GM18498 (cell line): ENCODE data around the gene GOLGA8O.
"Not testable (repeated sequence)": the region's sequence is repeated elsewhere in the genome, so short reads cannot be mapped to it uniquely, and the experiment has no call there.

Experiments
- ATAC-seq: cut with Tn5 transposase; IDR thresholded peaks from one replicate; pipeline ENCODE4 v1.9.1; 2021; ENCODE audit warnings: mild to moderate bottlenecking, moderate library complexity; ENCODE audit not compliant: unreplicated experiment

Gene GOLGA8O, protein sequence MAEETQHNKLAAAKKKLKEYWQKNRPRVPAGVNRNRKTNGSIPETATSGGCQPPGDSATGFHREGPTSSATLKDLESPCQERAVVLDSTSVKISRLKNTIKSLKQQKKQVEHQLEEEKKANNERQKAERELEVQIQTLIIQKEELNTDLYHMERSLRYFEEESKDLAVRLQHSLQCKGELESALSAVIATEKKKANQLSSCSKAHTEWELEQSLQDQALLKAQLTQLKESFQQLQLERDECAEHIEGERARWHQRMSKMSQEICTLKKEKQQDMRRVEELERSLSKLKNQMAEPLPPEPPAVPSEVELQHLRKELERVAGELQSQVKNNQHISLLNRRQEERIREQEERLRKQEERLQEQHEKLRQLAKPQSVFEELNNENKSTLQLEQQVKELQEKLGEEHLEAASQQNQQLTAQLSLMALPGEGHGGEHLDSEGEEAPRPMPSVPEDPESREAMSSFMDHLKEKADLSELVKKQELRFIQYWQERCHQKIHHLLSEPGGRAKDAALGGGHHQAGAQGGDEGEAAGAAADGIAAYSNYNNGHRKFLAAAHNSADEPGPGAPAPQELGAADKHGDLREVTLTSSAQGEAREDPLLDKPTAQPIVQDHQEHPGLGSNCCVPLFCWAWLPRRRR

DNA sequence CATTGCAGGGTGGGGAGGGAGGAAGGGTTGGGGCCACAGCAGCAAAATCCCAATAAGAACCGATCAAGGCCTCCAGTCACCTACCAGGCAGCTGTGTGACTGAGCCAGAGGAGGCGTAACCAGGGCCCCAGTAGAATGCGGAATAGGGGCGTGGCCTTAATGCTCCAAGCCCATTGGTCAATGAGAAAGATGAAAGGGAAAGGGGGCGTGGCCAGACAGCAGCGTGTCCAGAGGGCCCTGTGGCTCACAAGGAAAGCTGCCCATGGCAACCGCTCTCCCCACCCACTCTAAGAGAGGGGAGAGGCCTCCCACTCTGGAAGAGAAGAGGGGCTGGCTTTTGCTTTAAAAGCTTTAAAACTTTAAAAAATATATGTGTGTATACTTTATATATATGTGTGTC is at the start of gene GOLGA8O:
TSS of gene GOLGA8O (minus strand) at position 101 of the 400 bp plus-strand sequence. CDS start at position 3, 98 bp downstream.
- ATAC-seq = not testable (repeated sequence)

DNA sequence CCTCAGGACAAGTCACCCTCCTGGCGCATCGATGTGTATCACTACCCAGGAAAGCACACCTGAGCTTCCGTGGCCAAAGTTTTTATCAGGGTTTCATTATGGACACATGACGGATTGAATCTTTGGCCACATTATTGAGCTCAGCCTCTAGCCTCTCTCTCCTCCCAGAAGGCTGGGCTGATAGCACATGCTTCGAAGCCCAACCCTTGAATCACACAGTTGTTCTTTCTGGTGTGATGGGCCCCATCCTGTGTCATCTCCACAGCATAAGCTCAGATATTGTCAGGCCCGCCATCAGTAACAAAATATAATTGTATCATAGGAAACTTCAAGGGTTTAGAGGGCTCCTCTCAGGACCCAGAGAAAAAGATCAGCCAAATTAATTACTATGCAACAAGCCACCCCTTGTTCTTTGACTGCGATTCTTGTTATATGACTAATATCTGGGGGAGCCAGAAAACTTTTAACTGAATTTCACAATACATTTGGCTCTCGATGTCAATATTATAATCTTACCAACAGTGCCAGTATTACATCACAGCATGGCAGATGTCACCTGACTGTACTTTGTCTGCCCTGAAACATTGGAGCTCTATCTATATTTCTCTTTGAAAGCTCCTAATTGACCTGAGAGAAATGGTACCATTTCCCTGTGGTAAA is 48.8 kb upstream of the GOLGA8O start:
- not testable (repeated sequence) for ATAC-seq

DNA sequence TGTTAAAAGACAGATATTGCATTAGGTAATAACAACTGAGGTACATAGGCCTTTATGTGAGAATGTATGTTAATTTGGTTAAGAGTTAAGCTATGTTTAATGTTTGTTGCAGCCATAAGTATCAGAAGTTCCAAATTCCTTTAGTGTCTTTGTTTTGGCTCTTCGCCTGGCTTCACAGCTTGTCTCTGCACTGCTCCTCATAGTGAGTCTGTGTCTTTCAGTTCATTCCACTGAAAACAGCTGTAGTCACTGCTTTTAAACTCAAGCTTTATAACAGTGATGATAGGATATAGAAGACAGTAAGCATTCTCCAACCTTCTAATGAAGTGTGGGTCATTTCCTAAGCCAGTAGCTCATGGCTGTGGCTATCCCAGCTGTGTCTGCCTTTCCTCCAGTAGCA is 47.5 kb upstream of the GOLGA8O start:
- ATAC-seq = not testable (repeated sequence)

DNA sequence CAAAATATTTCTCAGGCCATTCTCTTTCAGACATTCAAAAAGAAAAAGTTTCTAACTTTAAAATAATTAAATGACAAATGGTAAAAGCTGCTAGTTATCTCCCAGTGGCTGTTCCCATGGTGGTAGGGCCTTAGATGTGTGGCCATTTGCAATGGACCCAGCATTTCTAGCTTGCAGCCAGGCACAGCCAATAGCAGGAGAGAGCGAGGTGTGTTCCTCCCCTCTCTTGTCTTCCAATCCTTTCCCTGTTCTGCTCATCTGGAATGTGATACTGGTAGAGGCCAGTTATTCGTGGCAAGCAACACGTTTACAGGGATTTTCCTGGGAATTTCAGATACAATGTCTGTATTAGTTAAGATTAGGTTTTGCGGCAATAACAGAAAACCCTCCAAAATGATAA is 37.3 kb upstream of the GOLGA8O start:
- ATAC-seq = not testable (repeated sequence)

DNA sequence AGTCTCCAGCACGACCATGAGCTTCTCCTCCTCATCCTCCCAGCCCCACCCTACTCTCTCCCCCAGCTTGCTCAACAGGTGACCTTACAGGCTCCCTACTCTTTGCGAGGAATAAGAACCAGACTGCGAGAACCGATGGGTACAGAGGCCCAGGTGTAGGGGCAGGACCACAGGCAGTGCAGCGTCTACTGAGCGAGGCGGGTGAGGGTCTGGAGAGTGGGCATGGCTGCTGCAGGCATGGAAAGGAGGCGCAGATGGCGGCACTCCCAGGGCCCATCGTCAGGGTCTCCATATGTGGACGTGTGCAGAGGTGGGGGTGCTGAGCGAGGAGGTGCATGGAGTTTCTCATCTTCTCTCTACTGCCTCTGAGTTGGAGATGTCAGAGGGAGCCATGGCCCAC is 31.0 kb upstream of the GOLGA8O start:
- ATAC-seq = not testable (repeated sequence)

DNA sequence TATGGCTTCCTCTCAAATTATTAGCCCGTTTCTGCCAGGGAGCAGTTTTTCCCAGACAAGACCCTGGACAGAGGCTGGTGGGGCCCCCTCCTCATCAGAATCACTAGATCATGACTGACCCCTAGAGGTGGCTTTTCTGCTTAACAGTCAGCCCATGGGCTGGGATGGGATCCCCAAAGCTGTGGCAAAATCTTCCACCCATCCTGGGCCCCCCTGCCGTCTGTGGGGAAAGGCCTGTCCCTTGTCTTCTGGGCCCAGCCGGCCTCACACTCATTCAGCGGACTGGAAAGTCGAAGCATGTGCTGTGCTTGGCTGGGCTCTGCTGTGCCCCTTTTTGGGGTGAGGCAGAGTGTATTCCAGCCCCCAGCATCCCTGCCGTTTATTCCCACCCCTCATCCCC is 27.9 kb upstream of the GOLGA8O start:
- ATAC-seq = not testable (repeated sequence)

DNA sequence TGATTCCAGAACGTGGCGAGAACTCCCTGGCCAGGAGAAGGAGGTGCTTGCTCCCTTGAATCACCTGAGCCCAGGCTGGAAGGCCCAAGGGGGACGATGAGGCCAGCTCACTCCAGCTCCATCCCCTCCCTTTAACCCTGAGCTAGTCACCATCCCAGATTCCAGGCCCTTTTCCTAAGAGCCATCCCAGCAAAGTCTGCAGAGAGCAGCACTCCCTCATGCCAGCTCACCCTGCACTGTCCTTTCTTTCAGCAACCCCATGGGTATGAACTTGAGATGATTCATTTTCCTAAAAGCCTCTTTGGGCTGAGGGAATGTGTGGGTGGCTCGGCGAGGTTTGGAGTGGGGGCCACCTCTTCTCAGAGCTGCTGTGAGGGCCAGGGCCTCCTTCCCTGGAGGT is 26.2 kb upstream of the GOLGA8O start:
- ATAC-seq = not testable (repeated sequence)

DNA sequence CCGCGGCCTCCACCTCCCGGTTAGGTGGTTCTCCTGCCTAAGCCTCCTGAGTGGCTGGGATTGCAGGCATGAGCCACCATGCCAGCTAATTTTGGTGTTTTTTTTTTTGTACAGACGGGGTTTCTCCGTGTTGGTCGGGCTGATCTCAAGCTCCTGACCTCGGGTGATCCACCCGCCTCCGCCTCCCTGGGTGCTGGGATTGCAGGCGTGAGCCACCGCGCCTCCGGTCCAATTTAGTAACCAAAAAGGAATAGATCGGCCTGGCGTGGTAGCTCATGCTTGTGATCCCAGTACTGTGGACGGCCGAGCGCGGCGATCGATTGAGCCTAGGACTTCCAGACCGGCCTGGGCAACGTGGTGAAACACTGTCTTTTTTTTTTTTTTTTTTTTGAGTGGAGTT is 12.6 kb upstream of the GOLGA8O start:
- not testable (repeated sequence) for ATAC-seq

DNA sequence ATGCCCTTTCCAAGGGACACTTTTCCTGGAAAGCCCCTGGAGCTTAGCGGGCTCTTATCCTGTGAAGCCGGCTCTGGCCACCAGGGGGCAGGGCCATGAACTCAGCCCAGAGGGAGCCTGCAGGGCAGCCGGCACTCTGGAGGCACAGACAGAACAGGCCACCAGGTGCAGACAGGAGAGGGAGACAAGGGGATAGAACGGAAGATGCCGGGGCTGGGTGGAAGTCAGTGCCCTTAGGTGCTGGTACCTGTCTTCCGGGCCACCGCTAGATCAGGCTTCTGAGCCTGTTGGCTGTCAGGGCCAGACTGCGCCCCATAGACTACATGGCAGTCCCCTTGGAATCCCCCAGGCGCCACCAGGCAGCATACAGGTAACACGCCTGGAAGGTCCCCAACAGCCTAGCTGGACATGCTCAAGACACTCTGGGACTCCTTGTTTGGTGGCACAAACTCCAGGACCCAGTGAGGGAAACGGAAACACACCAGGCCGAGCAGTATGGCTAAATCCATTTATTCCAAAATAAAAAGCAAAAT is 14.9 kb downstream of the GOLGA8O start:
- not testable (repeated sequence) for ATAC-seq

DNA sequence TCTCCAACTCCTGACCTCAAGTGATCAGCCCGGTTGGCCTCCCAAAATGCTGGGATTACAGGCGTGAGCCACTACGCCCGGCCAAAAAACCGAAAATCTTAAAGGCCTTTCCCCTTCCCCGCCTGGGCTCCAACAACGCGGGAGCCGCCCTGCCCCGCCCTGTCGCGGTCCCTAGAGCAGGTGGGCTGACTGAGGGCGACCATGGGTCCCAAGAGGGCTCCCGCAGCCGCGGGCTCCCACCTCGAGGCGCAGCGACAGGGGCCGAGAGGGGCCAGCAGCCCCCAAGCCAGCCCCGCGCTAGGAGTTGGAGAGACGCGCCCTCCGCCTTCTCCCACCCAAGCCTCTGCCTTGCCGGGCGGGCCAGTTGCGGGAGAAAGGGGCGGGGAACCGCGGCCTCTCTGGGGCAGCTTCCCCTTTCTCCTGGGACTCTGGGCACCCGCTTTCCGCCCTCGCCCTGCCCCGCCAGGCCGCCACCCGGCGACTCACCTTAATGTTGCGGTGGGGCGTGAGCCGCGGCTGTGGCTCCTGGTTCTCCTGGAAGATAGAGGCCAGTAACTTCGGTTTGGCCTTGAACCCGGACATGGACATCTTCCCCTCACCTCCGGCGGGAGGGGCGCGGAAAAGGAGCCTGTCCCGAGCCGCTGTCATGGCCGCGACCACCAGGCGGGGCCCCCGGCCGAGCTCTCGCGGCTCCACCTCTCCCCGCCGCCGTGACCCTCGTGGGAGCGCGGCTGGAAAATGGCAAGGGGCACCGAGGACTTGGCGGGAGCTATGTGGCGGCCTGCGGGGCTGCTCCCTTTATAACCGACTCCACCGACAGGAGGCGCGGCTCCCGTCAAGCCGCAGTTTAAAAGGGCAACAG is 21.1 kb downstream of the GOLGA8O start:
- ATAC-seq = not testable (repeated sequence)

DNA sequence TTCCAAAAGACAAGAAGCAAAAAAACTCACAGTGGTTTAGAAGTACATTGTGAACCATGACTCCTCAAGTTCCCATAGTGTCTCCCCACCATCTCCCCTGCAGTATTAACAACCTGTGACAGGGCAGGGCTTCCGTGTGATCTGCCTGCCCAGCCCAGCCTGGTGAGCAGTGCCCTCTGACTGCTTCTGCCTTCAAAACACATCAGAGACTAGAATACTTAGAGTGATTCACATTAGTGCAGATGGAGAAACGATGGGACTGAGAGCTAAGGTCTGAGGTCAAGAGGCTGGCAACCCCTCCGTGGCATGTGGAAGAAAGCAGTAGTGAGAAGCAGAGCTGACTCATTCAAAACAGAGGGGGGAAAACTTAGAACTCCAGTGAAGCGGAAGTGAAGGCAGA is 27.8 kb downstream of the GOLGA8O start:
- not testable (repeated sequence) for ATAC-seq

DNA sequence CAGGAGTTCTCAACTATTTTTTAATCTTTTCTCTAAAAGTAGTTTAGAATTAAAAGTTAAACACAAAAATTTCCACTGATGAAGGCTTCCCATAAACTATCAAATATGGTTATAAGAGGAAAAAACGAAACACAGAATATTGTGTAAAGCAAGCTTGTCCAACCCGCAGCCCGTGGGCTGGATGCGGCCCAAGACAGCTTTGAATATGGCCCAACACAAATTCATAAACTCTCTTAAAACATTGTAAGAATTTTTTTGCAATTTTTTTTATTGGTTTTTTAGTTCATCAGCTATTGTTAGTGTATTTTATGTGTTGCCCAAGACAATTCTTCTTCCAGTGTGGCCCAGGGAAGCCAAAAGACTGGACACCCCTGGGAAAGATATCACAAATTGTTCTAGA is 28.9 kb downstream of the GOLGA8O start:
- not testable (repeated sequence) for ATAC-seq

DNA sequence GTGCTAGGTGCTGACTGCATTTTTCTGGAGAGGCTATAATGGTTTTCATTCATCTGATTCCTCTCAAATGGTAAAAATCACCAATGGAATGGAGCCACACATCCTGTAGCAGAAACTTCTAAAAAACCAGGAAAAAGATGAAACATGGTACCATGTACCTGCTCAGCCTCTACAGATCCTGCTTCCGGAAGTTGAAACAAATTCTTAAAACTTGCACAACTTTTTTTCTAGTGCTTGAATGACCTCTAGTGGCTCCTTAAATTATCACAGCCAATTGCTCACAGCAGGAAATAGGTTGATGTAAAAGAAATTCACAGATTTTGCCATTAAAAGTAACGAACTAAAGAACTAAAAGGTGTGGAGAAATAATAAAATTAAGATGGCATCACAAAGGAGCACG is 47.5 kb downstream of the GOLGA8O start:
- ATAC-seq = not testable (repeated sequence)

DNA sequence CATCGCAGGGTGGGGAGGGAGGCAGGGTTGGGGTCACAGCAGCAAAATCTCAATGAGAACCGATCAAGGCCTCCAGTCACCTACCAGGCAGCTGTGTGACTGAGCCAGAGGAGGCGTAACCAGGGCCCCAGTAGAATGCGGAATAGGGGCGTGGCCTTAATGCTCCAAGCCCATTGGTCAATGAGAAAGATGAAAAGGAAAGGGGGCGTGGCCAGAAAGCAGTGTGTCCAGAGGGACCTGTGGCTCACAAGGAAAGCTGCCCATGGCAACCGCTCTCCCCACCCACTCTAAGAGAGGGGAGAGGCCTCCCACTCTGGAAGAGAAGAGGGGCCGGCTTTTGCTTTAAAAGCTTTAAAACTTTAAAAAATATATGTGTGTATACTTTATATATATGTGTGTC is 52.2 kb downstream of the GOLGA8O start, which contains the start of gene GOLGA8K:
TSS of gene GOLGA8K (minus strand) at position 101 of the 400 bp plus-strand sequence. CDS start at position 3, 98 bp downstream.
- ATAC-seq = not testable (repeated sequence)

DNA sequence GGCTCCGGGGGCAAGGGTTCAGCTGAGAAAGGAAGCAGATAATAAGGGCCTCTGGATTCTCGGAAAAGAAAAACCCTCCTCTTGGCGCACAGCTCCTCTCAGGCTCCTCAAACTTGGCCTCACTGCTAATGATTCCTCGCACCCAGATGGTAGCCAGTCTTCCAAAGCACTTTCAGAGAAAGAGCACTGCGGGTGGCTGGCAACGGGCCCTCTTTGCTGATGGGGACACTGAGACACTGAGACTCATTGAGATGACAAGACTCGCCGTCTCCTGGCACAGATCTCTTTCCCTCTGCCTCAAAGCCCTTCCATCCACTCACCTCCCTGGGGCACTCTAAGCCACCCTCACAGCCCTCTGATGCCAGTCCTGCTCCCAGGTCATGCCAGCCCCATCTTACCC is 58.9 kb downstream of the GOLGA8O start:
- not testable (repeated sequence) for ATAC-seq
